Tibial nerve (tissue), 4 donors: ENCODE data around the gene GNG12.

Source experiments
- CTCF ChIP-seq, 5 experiments: fragments of 200-600 bp in 3 of 5; fragments of 450-650 bp in 2 of 5; sonication (generic) in 3 of 5; IDR thresholded peaks; one replicate each; pipeline ENCODE4 v1.5.1; 2016 to 2019; ENCODE audit warnings: antibody characterized with exemption in 5 of 5, mild to moderate bottlenecking in 3 of 5, moderate library complexity in 2 of 5
- EP300 ChIP-seq, 2 donors: sonication (generic); formaldehyde crosslinking; IDR thresholded peaks; one replicate each; pipeline ENCODE4 v1.6.1; 2017; ENCODE audit warnings: antibody characterized with exemption in 2 of 2, mild to moderate bottlenecking in 1 of 2
- POLR2A ChIP-seq, 2 donors: fragments of 450-650 bp; IDR thresholded peaks; one replicate each; pipeline ENCODE4 v1.6.1; 2017; ENCODE audit warnings: antibody characterized with exemption in 2 of 2, mild to moderate bottlenecking in 2 of 2, moderate library complexity in 2 of 2

GRCh38 chr1:67690018-67690363 lies 143.3 kb downstream of the GNG12 start:
- TF ChIP-seq CTCF (IDR thresholded peaks at IDR 0.05) (no peak), POLR2A (IDR thresholded peaks at IDR 0.05) (no peak), EP300 (IDR thresholded peaks at IDR 0.05) (no peak)
